BJ (cell line): ENCODE data around the gene HOXB3. TPM values are rescaled to one million over a fixed set of nuclear protein-coding genes. Genes with fewer than 3 reads are reported as not detected.

Experiments
- CTCF ChIA-PET: fragments of 350-600 bp; formaldehyde crosslinking; extraction: SDS; loops from one replicate; lab custom pipeline; 2021; ENCODE audit warnings: antibody characterized with exemption, inconsistent platforms; lab: Yijun Ruan, JAX
- POLR2A ChIA-PET: fragments of 300-600 bp; sonication (Branson Sonifier 250); formaldehyde crosslinking; extraction: SDS; loops from one replicate; lab custom pipeline; 2021; ENCODE audit warnings: antibody characterized with exemption; lab: Charles Lee
- DNase-seq: peaks from one replicate; pipeline ENCODE4 v3.0.0-alpha.2; 2011; ENCODE audit warnings: low read depth
- H3K27me3 ChIP-seq: 2 replicates; pipeline ENCODE4 v1.6.0; 2011; ENCODE audit warnings: low read length; ENCODE audit not compliant: control insufficient read depth, insufficient read depth
- H3K36me3 ChIP-seq: 2 replicates; pipeline ENCODE4 v1.5.1; 2011; ENCODE audit warnings: low read length; ENCODE audit not compliant: control insufficient read depth, insufficient read depth
- H3K4me3 ChIP-seq: 2 replicates; pipeline ENCODE4 v1.5.1; 2011; ENCODE audit warnings: low read depth, mild to moderate bottlenecking, control low read depth, low read length
- CTCF ChIP-seq: IDR thresholded peaks from 2 replicates; pipeline ENCODE4 v1.5.1; 2011; ENCODE audit warnings: low read depth, mild to moderate bottlenecking, control low read depth, inconsistent platforms, low read length, moderate library complexity; ENCODE audit not compliant: insufficient read depth
- polyA plus RNA-seq: library from polyadenylated mRNA; depleted of rRNA; stranded (reverse); fragments of >200 nt; gene quantifications from 2 replicates; pipeline ENCODE4 v1.2.3, GENCODE V29; 2011

HOXB3 gene
- polyA plus RNA-seq, 1 experiment = not detected

GRCh38 chr17:48567209-48567608 is 22.8 kb downstream of the HOXB3 start:
- TF ChIP-seq CTCF = no peak
- no peak for DNase-seq
- Histone ChIP-seq H3K36me3 (no peaks in the 10 kb centered on the region), H3K4me3 (no peak overlapping the region), H3K27me3 (peaks cover 80% of the 10 kb centered on the region)
- POLR2A ChIA-PET = no interaction called here
- CTCF ChIA-PET = interaction anchor here (1.3 kb wide), 1 partner anchor 220 kb away, joined by 3 read pairs; no protein-coding TSS in a partner anchor

GRCh38 chr17:48566717-48567116 is 23.3 kb downstream of the HOXB3 start:
- Histone ChIP-seq H3K36me3 (no peaks in the 10 kb centered on the region), H3K4me3 (no peak overlapping the region), H3K27me3 (peaks cover 76% of the 10 kb centered on the region)
- POLR2A ChIA-PET = no interaction called here
- DNase-seq = no peak
- CTCF ChIA-PET = interaction anchor here (0.5 to 1.3 kb wide), 2 partner anchors 220 to 424 kb away, joined by 3 read pairs; no protein-coding TSS in a partner anchor
- no peak for TF ChIP-seq CTCF

- H3K27me3 ChIP-seq = peaks cover 74% of the 10 kb centered on the region
- ChIA-PET POLR2A (no interaction called here), CTCF (interaction anchor here (0.5 to 1.3 kb wide), 2 partner anchors 219 to 424 kb away, joined by 3 read pairs; no protein-coding TSS in a partner anchor)
- DNase-seq = no peak
- no peak for TF ChIP-seq CTCF
- H3K36me3 ChIP-seq = no peaks in the 10 kb centered on the region
- no peak overlapping the region for H3K4me3 ChIP-seq
These were observed 23.9 kb downstream of the HOXB3 start for GRCh38 chr17:48565925-48566710.

GRCh38 chr17:48565022-48565554 is 25.0 kb downstream of the HOXB3 start:
- no peak for TF ChIP-seq CTCF
- CTCF ChIA-PET = interaction anchor here (1.5 kb wide), 1 partner anchor 72 kb away, joined by 4 read pairs; no protein-coding TSS in a partner anchor
- no peaks in the 10 kb centered on the region for H3K36me3 ChIP-seq
- POLR2A ChIA-PET = no interaction called here
- peaks cover 66% of the 10 kb centered on the region for H3K27me3 ChIP-seq
- no peak overlapping the region for H3K4me3 ChIP-seq
- no peak for DNase-seq
